ENCODE results near the gene THSD7A.

DNA sequence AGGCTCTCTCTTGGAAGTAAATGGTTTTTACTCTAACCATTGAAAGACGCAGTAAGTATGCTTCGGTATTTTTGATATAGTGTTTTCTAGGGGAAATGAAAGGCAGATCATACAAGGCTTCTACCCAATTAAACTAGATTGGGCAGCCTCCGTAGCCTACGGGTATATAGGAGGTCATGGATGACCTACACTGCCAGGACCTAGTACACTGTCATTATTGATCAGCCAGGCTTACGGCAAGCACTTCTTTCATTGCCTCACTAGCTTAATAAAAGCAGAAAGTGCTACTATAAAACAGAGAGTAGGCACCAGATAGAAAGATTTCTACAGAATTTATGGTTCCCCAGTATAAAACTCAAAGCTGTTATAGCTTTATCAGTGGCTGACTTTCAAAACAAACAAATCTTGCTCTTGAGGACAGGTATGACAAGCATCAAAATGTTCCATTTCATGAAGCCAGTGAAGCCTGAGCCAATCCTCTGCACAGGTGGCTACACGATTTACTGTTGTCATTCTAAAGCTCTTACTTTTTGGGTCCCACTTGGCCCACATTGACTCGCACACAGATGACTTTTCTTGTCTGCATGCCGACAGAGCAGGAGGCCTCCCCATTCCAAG lies 358.1 kb downstream of the THSD7A start:
- TF ChIP-seq, protein P1, sequence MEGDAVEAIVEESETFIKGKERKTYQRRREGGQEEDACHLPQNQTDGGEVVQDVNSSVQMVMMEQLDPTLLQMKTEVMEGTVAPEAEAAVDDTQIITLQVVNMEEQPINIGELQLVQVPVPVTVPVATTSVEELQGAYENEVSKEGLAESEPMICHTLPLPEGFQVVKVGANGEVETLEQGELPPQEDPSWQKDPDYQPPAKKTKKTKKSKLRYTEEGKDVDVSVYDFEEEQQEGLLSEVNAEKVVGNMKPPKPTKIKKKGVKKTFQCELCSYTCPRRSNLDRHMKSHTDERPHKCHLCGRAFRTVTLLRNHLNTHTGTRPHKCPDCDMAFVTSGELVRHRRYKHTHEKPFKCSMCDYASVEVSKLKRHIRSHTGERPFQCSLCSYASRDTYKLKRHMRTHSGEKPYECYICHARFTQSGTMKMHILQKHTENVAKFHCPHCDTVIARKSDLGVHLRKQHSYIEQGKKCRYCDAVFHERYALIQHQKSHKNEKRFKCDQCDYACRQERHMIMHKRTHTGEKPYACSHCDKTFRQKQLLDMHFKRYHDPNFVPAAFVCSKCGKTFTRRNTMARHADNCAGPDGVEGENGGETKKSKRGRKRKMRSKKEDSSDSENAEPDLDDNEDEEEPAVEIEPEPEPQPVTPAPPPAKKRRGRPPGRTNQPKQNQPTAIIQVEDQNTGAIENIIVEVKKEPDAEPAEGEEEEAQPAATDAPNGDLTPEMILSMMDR (IDR thresholded peaks at IDR 0.05; ENCODE audit: low read depth, low read length, missing input control), result no peak
- TF ChIP-seq RAD21 (IDR thresholded peaks at IDR 0.05), result peak in 1 of 2 donors; percentile 12
- peak; percentile 6 for TF ChIP-seq SP1 (IDR thresholded peaks at IDR 0.05)
- no peak for TF ChIP-seq TAF1 (conservative IDR thresholded peaks at IDR 0.05)
- TF ChIP-seq MAX (IDR thresholded peaks at IDR 0.05), result no peak
- no peak for TF ChIP-seq GABPA (IDR thresholded peaks at IDR 0.05 in 1 of 2, conservative IDR thresholded peaks at IDR 0.05 in 1 of 2)
- TF ChIP-seq JUND (IDR thresholded peaks at IDR 0.05), result no peak
- TF ChIP-seq, protein P2, sequence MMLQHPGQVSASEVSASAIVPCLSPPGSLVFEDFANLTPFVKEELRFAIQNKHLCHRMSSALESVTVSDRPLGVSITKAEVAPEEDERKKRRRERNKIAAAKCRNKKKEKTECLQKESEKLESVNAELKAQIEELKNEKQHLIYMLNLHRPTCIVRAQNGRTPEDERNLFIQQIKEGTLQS (IDR thresholded peaks at IDR 0.05), result no peak
- peak; percentile 14 for TF ChIP-seq YY1 (IDR thresholded peaks at IDR 0.05)
- TF ChIP-seq RXRA (IDR thresholded peaks at IDR 0.05), result peak; percentile 15 to 19
- TF ChIP-seq, protein P3, sequence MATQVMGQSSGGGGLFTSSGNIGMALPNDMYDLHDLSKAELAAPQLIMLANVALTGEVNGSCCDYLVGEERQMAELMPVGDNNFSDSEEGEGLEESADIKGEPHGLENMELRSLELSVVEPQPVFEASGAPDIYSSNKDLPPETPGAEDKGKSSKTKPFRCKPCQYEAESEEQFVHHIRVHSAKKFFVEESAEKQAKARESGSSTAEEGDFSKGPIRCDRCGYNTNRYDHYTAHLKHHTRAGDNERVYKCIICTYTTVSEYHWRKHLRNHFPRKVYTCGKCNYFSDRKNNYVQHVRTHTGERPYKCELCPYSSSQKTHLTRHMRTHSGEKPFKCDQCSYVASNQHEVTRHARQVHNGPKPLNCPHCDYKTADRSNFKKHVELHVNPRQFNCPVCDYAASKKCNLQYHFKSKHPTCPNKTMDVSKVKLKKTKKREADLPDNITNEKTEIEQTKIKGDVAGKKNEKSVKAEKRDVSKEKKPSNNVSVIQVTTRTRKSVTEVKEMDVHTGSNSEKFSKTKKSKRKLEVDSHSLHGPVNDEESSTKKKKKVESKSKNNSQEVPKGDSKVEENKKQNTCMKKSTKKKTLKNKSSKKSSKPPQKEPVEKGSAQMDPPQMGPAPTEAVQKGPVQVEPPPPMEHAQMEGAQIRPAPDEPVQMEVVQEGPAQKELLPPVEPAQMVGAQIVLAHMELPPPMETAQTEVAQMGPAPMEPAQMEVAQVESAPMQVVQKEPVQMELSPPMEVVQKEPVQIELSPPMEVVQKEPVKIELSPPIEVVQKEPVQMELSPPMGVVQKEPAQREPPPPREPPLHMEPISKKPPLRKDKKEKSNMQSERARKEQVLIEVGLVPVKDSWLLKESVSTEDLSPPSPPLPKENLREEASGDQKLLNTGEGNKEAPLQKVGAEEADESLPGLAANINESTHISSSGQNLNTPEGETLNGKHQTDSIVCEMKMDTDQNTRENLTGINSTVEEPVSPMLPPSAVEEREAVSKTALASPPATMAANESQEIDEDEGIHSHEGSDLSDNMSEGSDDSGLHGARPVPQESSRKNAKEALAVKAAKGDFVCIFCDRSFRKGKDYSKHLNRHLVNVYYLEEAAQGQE (IDR thresholded peaks at IDR 0.05), result no peak

All from liver (tissue), 3 donors.